A172 (cell line): Measurements from ENCODE around the gene ZNF710. TPM values are rescaled to one million over a fixed set of nuclear protein-coding genes. Genes with fewer than 3 reads are reported as not detected.
"Not testable (repeated sequence)": the region's sequence is repeated elsewhere in the genome, so short reads cannot be mapped to it uniquely, and the experiment has no call there.

Experiments
- DNase-seq: peaks from one replicate; pipeline ENCODE4 v3.0.0-alpha.2; 2015; ENCODE audit warnings: low spot score
- total RNA-seq: library from RNA; depleted of rRNA; stranded (reverse); fragments of >200 nt; shearing (Covaris generic); gene quantifications from 2 replicates; pipeline ENCODE4 v1.2.3, GENCODE V29; 2014

ZNF710 gene
- total RNA-seq, 1 experiment from 2014 or later, result 6.2 TPM

DNA sequence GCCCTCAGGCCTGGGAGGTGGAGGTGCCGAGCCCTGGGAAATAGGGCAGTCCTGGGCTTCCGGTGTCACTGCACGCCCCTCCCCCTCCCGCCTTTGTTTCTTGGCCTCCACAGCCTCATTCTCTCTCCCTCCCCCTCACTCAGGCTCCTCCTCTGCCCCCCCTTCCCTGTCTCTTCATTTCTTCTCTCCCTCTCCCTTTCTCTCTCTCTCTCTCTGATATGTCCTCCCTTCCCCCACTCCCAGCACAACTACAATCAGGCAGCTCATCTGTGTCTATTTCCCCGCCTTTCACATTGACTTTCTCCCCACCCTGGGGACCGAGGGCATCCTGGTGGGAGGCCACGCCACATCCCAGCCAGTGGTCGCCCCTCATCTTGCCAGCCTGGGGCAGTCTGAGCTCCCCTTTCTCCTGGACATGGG is 60.9 kb downstream of the ZNF710 start:
- no peak for DNase-seq

DNA sequence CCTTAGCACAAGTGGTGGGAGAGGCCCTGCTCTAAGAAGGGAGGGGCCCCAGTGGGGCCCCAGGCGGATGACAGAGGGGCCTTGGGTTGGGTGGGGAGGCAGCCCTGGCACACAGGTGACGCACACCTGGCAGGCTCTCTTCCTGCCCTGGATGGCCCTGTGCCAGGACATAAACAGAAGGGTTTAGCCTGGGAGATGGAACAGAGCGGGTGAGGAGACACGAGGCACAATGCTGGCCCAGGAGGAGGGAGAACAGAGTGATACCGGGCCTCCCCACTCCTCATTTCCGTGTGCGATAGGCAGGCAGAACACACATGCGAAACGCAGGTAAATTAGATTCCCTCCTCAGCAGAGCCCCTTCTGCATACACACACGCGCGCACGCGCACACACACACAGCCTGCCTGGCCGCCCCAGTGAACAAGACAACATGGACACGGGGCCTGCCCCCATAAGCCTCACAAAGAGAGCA is 61.4 kb downstream of the ZNF710 start:
- no peak for DNase-seq

DNA sequence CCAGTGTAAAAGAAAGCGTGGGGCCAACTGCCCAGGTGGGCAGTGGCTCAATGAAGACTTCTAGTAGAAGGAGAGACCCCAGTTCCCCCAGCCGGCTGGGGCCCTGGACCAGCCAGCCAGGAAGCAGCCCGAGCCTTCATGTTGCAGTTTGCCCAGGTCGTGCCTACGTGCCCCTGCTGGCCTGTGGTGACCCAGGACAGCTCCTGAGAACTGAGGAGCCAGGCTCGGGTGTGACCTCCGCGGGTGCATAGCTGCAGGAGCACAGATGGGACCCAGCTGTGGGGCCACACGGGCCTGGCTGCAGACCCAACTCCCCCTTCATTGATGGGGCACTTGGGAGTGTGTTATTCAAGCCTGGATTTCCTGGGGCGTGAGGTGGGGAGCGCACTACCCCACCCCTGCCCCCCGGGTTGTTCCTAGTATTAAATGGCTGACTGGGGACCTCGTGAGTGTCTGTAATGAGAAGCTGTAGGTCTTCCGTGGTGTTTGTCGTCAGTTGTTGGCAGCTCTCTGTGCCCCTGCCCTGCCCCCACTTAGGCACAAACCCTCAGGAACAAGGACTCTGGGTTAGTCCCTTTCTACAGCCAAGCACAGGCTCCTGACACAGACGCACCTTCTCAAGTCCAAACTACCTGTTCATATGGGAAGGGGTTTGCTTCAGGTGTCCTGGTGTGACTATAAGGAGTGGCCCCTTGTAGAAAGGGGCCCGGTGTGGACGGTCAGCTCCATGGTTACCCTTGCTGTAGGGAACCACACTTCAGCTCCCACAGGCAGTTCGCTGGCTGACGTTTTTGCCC is 62.0 kb downstream of the ZNF710 start:
- DNase-seq, result no peak

DNA sequence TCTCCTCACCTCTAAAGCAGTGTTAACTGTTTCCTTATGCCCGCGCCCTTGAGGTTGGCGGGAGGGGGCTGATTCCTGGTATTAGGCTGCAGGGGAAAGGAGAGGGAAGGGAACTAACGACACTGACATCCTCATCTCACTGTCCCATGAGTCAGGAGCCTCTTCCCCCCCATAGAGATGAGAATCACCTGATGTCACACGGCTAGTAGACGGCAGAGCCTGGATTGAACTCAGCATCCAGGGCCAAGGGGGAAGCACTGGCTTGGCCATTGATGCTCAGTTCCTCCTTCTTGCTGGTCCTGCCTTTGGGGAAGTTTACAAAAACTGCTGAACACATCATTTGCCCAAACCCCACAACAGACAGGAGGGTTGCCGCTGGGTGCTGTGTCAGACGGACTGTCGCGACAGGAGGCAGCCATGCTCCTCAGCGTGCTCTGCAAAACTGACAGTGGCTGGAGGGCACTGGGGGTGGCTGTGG is 62.7 kb downstream of the ZNF710 start:
- no peak for DNase-seq

DNA sequence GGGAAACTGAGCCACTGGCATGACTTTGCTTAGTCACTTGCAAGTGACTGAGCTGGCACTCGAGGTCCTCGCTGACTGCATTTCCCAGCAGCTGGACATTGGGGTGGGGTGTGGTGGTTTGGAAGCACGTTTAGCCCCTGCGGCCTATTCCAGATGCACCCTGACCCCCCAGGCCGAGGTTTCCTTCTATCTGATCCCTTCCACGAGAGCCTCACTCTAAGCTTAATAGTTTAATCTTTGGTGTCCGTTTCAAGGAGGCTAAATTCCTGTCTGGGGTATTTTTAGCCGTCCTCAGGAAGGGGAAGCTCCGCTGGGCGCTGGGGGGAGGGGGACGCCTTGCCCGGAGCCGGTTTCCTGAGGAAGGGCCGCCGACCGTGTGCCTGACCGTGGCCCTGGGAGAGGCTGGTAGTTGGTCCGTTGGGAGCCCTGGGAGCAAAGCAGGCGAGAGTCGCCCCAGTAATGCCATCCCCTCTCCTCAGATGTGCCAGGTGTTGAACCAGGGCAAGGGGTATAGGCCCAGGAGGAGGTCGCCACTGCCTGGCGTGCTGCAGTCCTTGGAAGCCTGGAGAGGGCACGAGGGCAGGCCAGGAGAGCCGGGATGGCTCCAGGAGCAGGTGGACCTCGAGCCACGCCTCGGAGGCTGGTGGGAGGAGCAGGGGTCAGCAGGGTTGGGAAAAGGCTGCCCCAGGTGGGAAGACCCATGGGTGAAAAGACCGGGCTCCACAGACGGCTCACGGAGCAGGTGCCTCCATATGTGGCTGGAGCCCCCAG is 64.0 kb downstream of the ZNF710 start:
- DNase-seq, result no peak

DNA sequence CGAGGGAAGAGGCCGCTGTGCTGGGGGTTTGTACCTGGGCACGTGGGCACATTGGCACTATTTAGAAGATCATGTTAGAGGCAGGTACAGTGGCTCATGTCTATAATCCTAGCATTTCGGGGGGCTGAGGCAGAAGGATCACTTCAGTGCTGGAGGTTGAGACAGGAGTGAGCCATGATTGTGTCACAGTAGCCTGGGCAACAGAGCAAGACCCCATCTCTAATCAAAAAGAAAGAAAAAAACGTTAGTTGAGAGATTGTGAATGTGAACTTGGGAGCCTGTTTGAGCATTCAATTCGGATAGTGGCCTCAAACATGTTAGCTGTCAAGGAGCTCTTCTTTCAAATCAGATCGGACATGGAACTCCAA is 64.5 kb downstream of the ZNF710 start:
- no peak for DNase-seq

DNA sequence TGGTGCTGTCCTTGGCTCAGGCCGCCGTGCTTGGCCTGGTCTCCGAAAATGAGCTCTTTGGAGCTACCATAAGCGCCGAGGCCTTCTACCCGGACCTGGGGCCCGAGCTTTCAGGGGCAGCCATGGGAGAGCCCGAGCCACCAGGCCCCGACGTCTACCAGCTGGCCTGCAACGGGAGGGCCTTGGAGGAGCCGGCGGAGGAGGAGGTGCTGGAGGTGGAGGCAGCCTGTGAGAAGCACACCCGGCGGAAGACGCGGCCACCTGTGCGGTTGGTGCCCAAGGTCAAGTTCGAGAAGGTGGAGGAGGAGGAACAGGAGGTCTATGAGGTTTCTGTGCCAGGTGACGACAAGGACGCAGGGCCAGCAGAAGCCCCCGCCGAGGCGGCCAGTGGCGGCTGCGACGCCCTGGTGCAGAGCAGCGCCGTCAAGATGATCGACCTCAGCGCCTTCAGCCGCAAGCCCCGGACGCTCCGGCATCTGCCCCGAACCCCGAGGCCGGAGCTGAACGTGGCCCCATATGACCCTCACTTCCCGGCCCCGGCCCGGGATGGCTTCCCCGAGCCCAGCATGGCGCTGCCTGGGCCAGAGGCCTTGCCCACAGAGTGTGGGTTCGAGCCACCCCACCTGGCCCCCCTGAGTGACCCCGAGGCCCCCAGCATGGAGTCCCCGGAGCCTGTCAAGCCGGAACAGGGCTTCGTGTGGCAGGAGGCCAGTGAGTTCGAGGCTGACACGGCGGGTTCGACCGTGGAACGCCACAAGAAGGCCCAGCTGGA is 66.2 kb downstream of the ZNF710 start:
- no peak for DNase-seq

DNA sequence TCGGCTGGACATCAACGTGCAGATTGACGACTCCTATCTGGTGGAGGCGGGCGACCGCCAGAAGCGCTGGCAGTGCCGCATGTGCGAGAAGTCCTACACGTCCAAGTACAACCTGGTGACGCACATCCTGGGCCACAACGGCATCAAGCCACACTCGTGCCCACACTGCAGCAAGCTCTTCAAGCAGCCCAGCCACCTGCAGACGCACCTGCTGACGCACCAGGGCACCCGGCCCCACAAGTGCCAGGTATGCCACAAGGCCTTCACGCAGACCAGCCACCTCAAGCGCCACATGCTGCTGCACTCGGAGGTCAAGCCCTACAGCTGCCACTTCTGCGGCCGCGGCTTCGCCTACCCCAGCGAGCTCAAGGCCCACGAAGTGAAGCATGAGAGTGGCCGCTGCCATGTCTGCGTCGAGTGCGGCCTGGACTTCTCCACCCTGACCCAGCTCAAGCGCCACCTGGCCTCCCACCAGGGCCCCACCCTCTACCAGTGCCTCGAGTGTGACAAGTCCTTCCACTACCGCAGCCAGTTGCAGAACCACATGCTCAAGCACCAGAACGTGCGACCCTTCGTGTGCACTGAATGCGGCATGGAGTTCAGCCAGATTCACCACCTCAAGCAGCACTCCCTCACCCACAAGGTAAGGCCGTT is 67.0 kb downstream of the ZNF710 start:
- no peak for DNase-seq

DNA sequence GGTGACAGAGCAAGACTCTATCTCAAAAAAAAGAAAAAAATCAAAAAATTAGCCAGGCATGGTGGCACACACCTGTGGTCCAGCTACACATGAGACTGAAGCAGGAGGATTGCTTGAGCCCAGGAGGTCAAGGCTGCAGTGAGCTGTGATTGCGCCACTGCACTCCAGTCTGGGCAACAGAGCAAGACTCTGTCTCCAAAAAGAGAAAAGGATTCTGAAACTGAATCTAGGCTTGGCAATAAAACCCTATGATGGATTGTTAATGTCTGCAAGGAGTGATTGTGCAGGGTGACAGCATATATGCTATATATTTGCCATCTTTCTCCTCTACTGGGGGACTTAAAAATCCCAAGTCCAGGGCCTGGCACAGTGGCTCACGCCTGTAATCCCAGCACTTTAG is 69.5 kb downstream of the ZNF710 start:
- not testable (repeated sequence) for DNase-seq

DNA sequence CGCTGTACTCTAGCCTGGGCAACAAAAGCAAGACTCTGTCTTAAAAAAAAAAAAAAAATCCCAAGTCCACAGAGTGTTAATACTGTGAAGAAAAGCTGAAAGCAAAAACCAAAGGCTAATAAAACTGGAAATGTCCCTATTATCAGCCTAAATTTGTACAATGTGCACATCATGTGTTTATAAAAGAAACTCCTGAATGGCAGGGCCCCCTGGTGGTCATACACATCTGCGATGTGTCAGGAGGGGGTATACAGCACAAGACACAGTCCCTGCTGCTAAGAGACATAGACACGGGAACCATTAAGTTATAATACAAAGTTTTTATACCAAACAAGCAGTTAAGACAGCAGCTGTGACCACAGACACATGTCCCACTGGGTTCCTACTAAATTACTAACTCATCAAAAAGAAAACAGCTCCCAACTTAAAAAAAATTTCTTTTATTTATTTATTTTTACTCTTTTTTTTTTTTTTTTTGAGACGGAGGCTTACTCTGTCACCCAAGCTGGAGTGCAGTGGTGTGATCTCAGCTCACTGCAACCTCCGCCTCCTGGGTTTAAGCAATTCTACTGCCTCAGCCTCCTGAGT is 70.2 kb downstream of the ZNF710 start:
- DNase-seq, result peak; percentile 49

DNA sequence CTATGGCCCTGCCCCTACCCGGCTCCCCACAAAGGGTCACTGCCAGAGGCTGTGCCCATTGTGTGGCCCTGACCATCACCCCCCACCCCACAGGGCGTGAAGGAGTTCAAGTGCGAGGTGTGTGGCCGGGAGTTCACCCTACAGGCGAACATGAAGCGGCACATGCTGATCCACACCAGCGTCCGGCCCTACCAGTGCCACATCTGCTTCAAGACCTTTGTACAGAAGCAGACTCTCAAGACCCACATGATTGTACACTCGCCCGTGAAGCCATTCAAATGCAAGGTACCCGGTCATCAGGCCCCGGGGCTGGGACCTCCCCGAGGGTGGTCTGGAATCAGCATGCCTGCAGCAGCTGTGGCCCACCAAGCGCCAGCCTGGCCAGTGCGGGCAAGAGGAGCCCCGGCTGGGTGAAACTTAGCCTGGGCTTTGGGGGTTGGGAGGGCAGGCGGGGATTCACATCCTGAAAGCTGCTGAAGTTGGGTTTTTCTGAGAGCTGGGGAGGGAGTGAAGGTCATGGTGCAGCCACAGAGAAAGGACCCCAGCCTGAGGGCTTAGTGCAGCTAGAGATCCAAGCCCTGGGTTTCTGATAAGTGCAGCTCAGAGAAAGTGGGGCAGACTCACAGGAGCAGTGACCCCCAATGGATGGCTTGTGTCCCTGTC is 72.0 kb downstream of the ZNF710 start:
- DNase-seq, result no peak

DNA sequence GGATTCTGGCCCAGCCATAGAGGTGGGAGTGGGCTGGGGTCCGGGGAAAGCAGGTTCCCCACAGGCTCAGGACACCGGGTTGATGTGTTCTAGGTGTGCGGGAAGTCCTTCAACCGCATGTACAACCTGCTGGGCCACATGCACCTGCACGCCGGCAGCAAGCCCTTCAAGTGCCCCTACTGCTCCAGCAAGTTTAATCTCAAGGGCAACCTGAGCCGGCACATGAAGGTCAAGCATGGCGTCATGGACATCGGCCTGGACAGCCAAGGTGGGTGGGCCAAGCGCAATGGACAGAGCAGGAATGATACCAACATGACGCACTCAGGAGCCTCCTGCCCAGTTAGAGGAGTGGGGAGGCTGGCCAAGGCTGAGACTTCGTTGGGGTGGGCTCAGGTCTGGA is 72.9 kb downstream of the ZNF710 start:
- no peak for DNase-seq

DNA sequence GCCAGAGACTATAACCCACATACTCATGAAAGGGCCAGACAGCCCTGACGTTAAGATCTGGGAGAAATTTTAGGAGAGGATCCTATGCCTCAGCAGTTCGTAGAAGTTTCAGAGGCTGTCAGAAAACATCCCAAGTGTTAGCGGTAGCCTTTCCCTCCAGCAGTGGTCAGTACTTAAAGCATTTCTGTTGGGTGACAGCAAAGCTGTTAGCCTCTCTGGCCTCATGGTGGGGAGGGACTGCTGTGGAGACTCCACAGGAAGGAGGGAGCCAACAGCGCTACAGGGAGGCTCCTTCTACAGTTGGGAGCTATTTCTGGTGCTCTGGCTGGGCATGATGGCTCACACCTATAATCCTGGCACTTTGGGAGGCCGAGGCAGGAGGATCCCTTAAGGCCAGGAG is 73.8 kb downstream of the ZNF710 start:
- no peak for DNase-seq

DNA sequence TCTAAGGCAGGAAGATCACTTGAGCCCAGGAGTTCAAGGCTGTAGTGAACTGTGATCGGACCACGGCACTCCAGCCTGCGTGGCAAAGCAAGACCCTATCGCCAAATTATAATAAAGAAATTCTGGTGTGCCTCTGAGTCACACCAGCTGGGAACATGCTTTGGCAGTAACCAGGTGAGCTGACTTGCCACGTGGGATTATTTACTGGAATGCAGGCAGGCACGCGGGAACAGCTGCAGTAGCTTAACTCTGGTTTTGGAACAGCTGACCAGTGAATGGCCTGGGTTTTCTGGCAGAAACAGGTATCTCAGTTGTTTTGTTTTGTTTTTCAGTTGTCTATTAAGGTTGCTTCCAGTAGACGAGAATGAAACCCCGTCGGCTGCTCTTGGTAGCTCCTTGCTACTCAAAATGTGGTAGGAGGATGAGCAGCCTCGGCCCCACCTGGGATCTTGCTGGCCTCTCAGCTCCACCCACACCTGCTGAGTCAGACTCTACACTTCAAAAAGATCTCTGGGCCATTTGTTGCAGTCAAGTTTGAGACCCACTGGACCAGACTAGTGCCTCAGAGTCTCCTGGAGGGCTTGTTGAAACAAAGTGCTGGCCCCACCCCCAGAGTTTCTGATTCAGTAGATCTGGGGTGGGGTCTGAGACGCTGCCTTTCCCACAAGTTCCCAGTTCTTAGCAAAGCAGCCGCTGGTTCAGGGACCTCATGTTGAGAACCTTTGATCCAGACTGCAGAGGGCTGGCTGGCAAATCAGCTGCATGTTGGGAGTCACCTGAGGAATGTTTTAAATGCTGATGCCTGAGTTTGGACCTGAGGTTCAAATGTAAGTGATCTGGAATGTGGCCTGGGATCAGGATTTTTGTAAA is 74.5 kb downstream of the ZNF710 start:
- DNase-seq, result no peak

DNA sequence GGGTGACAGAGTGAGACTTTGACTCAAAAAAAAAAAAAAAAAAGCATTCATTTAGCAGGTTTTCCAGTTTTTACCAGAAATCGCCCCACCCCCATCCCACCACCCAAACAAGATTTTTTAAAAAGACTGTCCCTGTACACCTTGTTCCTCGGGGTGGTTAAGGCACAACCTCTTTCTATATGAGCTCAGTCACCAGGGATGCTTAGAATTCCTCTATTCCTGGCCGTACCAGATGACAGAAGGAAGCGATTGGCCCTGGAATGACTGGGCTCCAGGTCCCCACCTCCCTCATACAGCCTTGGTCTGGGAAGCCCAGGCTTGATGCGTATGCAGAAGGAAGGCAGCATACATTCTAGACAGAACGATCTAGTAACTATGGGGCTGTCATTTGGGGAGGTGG is 75.6 kb downstream of the ZNF710 start:
- DNase-seq, result no peak

DNA sequence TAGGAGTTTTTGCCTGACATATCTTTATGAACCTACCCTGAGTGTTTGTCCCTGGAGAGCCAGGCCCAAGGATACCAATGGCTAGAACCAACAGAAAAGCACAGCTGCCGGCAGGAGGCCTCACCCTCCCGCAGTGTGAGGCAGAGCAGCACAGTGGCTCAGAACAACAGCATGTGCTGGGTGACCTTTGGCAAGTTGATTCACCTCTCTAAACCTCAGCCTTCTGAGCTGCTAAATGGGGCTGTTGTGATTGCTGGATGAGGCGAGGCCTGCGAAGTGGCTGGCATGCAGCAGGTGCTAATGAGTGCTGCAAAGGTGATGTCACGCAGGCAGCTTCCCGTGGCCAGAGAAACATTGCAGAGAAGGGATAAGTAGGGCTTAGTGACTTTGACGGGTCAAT is 77.8 kb downstream of the ZNF710 start:
- no peak for DNase-seq

DNA sequence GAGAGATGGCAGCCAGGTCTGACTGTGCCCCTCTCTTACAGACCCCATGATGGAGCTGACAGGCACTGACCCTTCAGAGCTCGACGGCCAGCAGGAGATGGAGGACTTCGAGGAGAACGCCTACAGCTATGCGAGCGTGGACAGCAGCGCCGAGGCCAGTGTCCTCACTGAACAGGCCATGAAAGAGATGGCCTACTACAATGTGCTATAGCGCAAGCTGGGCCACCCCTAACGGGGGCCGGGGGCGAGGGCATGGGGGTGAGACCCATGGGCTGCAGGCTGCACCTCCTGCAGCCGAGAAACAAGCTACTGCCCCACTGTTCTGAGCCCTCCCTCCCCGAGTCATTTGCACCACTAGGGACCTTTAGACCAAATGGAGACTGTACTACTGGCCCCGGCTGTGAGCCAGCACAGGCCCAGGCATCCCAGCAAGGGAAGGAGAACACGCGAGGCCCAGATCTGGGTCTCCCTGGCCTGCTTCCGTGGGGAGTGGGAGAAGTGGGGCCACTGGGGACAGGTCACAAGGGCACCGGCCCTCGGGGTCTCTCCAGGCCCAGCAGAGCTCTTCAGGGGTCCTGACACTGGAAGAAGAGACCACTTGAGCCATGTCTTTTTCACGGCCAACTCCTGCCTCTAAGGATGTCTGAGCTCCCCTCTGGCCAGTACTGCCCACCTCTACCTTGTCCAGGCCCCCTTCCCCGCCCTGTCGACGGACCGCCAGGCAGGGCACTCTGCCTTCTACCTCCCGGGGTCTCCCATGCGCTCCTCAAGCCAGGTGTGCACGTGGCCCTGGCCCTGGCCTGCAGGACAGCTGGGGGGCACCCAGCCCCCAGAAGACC is 78.7 kb downstream of the ZNF710 start:
- no peak for DNase-seq

DNA sequence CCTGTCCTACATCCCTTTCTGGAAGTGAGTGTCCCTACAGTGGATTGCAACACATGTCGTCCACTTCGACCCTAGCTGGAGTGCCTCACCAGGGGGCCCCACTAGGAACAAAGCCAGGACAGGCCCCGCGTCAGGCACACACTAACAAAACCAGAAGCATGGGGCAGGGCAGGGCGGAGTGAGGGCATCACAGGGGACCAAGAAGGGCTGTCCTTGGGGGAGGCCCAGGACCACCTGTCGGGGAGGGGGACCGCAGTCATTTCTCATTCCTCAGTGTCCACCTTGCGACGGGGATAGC is 79.3 kb downstream of the ZNF710 start:
- no peak for DNase-seq

DNA sequence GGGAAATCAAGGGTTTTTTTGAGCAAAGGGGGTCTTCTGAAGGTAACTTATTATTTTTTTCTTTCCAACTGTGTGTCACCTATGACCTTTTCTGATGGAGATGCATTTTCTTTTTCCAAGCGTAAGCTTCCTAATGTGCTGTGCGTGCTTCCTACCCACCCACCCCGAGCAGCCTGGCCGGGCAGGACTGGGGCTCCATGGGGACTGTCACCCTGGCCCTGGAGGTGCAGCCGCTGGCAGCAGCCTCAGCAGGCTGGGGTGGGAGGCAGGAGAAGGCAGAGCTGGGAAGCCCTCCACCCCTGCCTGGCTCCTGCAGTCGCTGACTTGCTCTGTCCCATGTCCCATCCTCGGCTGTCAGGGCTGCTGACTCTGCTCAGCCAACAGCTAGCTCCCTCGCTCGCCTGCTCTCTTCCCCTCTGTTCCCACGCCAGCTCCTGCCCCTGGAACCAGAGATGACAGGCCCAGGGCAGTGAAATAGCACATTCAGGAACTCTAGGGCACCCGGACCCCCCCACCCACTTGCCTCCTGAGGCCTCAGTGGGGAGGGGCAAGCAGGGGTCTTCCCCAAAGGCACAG is 79.8 kb downstream of the ZNF710 start:
- DNase-seq, result no peak
